GM12872 (cell line): ENCODE measurements around the gene ITGBL1.

Experiments used
- CTCF ChIP-seq: IDR thresholded peaks from 3 replicates; pipeline ENCODE4 v1.5.1; 2011; ENCODE audit warnings: low read depth, mild to moderate bottlenecking, low read length, moderate library complexity; ENCODE audit not compliant: insufficient read depth

The ITGBL1 gene

GRCh38 chr13:101512650-101513049, 60.2 kb downstream of the ITGBL1 start:
- TF ChIP-seq CTCF, result no peak

GRCh38 chr13:101514100-101514499, 61.6 kb downstream of the ITGBL1 start:
- no peak for TF ChIP-seq CTCF

- peak; percentile 53 for TF ChIP-seq CTCF
These were observed 62.3 kb downstream of the ITGBL1 start for GRCh38 chr13:101514695-101515275.

GRCh38 chr13:101515504-101515903, 63.0 kb downstream of the ITGBL1 start:
- no peak for TF ChIP-seq CTCF

- no peak for TF ChIP-seq CTCF
These were observed 63.8 kb downstream of the ITGBL1 start for GRCh38 chr13:101516262-101516661.

- TF ChIP-seq CTCF, result no peak
These were observed 68.2 kb downstream of the ITGBL1 start for GRCh38 chr13:101520672-101521071.

- no peak for TF ChIP-seq CTCF
These were observed 68.9 kb downstream of the ITGBL1 start for GRCh38 chr13:101521371-101521770.
